HG02678 (cell line): Measurements from ENCODE around the gene FBXO27.
"Not testable (repeated sequence)": the region's sequence is repeated elsewhere in the genome, so short reads cannot be mapped to it uniquely, and the experiment has no call there.

Experiments
- ATAC-seq: cut with Tn5 transposase; IDR thresholded peaks from one replicate; pipeline ENCODE4 v1.9.1; 2021; ENCODE audit warnings: mild to moderate bottlenecking, moderate library complexity; ENCODE audit not compliant: unreplicated experiment

FBXO27 gene

DNA sequence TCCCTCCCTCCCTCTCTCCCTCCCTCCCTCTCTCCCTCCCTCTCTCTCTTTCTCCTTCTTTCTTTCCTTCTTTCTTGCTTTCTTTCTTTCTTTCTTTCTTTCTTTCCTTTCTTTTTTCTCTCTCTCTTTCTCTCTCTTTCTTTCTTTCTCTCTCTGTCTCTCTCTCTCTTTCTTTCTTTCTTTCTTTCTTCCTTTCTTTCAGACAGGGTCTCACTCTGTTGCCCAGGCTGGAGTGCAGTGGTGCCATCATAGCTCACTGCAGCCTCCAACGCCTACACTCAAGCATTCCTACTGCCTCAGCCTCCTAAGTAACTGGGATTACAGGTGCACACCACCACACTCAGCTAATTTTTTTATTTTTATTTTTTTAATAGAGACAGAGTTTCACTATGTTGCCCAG, 42.7 kb downstream of the FBXO27 start:
- ATAC-seq, result not testable (repeated sequence)

DNA sequence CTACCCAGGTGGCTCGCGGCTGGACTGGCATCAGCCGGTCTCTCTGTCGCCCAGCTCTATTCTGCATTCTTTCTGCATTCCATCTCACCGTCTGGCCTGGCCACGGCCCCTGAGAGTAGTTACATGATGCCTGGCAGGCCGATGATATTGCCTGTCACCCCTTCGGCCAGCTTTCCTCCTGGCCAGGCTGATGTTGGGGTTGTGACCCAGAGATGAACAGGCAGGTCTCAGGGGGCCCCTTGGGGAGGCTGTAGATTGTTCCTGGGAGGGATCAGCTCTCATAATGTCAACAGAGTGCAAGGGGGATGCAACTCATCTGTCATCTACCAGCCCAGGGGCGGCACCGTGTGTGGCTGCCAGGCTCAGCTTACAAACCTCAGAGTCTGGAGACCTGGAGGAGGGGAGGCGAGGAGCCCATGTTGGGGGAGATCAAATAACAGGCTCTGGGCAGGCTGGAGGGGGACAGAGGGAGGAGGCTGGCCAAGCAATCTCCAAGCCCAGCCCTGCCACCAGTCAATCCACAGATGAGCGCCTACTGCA, 43.2 kb downstream of the FBXO27 start:
- no peak for ATAC-seq

DNA sequence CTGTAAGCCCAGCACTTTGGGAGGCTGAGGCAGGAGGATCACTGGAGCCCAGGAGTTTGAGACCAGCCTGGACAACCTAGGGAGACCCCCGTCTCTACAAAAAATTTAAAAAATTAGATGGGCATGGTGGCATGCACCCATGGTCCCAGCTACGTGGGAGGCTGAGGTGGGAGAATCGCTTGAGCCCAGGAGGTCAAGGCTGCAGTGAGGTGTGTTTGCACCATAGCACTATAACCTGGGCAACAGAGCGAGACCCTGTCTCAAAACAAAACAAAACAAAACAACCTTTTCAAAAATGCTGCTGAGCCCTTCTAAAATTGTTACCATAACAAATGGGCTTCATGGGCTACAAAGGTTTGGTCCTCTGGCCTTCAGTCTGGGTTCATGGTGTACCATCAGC, 43.7 kb downstream of the FBXO27 start:
- ATAC-seq, result not testable (repeated sequence)

DNA sequence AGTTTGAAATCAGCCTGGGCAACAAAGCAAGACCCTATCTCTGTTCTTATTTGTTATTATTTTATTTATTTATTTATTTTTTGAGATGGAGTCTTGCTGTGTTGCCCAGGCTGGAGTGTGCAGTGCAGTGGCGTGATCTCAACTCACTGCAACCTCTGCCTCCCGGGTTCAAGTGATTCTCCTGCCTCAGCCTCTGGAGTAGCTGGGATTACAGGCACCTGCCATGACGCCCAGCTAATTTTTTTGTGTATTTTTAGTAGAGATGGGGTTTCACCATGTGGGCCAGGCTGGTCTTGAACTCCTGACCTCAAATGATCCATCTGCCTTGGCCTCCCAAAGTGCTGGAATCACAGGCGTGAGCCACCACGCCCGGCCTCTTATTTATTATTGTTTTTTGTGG, 44.6 kb downstream of the FBXO27 start:
- not testable (repeated sequence) for ATAC-seq

DNA sequence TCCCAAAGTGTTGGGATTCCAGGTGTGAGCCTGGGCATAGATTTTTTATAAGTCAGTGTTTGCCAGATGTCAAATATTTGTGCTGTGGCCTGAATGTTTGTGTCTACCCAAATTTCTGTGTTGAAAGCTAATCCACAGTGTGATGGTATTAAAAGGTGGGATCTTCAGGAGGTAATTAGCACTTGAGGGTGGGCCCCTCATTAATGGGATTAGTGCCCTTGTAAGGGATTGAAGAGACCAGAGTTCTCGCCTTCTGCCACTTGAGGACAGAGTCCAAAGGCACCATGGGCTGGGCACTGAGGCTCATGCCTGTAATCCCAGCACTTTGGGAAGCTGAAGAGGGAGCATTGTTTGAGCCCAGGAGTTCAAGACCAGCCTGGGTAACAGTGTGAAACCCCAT, 47.1 kb downstream of the FBXO27 start:
- ATAC-seq, result no peak

DNA sequence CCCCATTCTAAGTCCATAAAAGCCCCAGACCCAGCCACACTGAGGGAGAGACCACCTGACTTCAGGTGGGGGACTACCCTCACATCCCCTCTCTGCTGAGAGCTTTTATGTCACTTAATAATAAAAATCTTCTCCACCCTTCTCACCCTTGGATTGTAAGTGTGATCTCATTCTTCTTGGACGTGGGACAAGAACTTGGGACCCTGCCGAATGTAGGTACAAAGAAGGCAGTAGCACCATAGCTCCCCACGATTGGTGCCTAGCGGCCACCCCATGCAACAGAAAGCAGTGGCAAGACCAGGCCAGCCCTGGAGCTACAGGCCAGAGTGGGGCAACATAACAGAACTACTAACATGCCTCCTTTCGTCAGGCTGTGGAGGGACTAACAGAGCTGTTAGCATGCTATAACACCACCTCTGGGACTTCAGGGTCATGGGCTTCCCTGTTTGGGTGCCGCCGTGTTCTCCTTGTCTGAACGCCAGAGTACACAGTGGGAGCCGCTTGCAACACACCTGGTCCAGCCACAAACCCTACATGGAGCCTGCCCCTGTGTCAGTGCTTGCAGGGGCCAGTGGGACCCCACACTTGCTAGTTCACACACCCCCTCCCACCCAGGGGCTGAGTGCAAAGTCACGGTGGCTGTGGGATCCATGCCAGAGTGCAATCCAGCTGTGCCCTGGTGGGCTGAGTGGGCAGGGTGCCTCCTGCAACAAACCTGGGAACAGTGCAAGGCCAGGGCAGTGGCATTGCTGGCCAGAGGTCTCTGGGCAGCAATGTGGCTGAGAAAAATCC, 51.6 kb downstream of the FBXO27 start:
- no peak for ATAC-seq

DNA sequence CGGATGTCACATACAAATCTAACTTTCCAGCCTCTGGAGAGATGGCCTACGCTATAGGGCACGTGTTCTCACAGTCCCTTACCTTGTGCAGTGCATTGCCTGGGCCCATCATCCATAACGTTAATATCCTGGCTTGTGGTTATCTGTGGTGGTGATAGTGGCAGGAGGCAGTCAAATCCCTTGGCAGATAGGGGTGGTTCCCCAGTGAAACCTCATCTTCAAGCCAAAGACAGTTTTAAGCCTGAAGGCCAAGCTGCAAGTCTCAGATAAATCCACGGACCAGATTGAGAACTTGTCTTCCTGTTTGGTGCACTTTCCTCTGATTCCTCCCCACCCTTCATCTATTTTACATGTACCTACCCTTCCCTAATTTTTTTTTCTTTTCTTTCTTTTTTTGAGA, 52.5 kb downstream of the FBXO27 start:
- ATAC-seq, result no peak

DNA sequence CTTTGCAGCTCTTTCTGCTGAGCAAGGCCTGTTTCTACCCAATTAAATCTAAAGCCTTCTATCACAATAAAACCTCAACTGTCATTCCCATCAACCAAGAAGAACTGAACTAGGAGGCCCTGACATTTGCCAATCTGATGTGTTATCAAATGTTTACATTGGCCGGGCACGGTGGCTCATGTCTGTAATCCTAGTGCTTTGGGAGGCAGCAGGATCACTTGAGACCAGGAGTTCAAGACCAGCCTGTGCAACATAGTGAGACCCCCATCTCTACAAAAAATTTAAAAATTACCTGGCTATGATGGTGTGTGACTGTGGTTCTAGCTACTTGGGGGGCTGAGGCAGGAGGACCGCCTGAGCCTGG, 54.0 kb downstream of the FBXO27 start:
- ATAC-seq, result no peak

DNA sequence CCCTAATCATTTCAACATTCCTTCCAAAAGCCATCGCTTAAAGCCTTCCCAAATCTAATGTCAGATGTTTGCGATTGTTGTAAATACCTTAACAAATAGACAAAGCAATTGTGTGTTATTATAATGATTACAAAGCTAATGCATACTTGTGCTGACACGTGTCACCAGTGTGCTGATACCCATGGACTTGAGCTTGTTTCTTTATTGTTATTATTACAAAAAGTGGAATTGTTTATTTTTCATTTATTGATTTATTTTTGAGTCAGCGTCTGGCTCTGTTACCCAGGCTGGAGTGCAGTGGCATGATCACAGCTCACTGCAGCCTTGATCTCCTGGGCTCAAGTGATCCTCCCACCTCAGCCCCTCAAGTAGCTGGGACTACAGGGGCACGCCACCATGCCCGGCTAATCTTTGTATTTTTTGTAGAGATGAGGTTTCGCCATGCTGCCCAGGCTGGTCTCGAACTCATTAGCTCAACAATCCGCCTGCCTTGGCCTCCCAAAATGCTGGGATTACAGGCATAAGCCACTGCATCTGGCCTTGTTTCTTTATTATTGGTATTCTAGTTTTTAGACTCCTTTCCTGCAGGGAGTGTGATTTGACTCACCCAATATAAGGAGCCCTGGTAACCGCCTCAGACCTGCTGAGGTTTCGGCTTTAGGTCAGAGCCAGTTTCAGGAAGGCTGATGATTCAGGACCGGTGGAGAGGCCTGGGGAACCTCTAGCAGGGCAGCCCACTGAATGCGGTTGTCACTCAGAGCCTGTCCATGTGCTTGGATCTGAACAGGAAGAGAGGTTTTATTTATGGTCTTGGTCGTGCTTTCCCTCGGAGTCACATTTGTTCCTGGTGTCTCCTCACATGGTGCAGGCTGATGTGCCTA, 54.7 kb downstream of the FBXO27 start:
- no peak for ATAC-seq

DNA sequence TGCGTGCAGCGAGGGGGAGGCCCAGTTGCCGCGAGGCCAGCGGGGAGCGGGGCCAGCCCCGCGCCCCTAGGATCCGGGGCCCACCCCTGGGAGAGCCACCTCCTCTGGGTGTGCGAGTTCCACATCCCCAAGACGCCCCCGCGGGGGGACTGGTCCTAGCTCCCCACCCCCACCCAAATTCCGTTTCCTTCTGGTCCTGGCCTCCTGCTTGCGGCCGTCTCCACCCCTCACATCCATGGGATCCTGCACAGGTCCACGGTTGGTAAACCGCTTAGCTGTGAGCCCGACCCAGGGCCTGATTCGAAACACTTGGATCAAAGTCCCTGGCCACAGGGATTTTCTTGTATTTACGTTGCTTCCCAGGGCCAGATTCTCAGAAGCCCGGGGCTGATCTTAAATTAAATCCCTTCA, 56.5 kb downstream of the FBXO27 start:
- no peak for ATAC-seq

DNA sequence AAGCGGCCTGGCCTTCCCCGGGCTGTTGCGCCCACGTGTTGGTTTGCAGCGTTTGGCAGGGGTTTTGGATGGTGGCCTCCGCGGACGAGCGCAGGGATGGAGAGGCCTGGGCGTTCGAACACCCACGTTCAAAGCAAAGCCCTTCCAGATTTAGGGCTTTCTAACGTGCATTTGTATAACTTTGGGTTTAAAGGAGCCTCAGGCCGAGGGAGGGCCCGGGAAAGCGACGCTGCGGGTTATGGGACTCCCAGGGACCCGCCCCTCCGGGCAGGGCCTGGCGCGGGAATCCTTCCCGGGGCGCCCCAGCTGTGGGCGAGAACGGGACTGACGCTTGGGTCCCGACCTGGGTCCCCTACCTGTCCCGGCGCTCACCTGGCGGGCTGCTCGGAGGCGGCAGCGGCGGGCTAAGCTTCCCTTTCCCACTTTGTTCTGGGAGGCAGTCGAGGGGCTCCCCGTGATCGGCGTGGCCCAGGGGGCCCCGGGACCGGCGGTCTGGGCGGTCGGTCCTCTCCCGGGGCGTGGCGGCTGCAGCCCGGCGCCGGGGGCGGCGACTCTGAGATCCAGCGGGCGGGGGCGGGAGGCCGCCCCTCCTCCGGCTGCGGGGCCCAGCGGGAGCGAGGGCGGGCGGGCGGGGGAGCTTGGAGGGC, 57.0 kb downstream of the FBXO27 start, which contains the start of gene FBXO17:
Gene FBXO17 (minus strand): TSS at position 529 of the 647 bp plus-strand sequence. CDS start 25,423 bp downstream, outside the sequence.
- ATAC-seq, result no peak

DNA sequence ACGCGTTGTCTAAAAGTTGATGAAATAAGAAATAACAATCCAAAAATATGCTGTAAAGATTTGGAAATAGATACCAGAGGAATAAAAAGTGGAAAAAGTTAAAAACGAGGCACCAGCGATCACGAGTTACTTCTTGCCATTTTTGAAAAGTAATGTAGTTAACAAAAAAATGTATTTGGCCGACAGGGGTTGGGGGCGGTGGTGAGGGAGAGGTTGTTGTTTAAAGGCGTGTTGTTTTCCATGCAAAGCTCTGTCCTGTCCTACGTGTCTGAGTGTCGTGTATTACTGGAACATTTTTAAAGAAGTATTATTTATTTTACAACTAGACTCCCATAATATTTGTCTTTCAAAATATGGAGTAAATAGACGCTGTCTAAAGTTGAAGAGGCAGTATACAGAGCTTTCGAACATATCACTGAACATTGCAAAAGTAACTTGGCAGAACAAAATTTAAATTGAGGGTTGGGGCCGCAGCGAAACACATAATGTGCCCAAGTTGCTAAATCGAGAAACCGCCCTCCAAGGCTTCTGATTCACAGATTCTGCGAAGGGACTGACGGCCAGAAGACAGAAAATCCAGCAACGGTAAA, 57.6 kb downstream of the FBXO27 start:
- ATAC-seq, result no peak
